Measurements from ENCODE around the gene PYDC2. TPM values are rescaled to one million over a fixed set of nuclear protein-coding genes. Genes with fewer than 3 reads are reported as not detected.

The PYDC2 gene
- total and polyA plus RNA-seq, 10 of the 15 experiments (the other 5 are each of a cell fraction or from before 2014, with no cell fraction given): not detected

- H3K4me3 ChIP-seq: no peak overlapping the region
- no peaks in the 10 kb centered on the region for H3K79me2 ChIP-seq (ENCODE audit: control insufficient read depth, insufficient read depth, low read length)
- H3K27me3 ChIP-seq (replicated peaks in 1 of 2; ENCODE audit: control insufficient read depth in 2 of 2, insufficient read depth in 2 of 2, low read length in 1 of 2): no peaks in the 10 kb centered on the region
- no peaks in the 10 kb centered on the region for H4K20me1 ChIP-seq (ENCODE audit: control insufficient read depth, insufficient read depth)
- H2AFZ ChIP-seq (ENCODE audit: control insufficient read depth, low read depth, low read length): no peak overlapping the region
- no peak overlapping the region for H3K27ac ChIP-seq (ENCODE audit: control insufficient read depth, insufficient read depth)
- no peaks in the 10 kb centered on the region for H3K4me1 ChIP-seq (ENCODE audit: control insufficient read depth, insufficient read depth, low read length)
- intact Hi-C loops (cut with micrococcal nuclease; ENCODE audit: unreplicated experiment): no loop called here
- SMC1A ChIA-PET (ENCODE audit: uncharacterized antibody, unreplicated experiment): no interaction called here
- CTCF ChIA-PET: no interaction called here
- DNase-seq (ENCODE audit: low read depth, low spot score) (no peak), FAIRE-seq (no peak), ATAC-seq (no peak)
- WGBS (ENCODE audit: insufficient coverage, insufficient replicate concordance, low lambda C conversion rate, missing lambda C conversion rate): 0% methylated on average over 1 of the region's 1 CpG
- no peaks in the 10 kb centered on the region for H3K36me3 ChIP-seq (ENCODE audit: control insufficient read depth in 2 of 2, insufficient read depth in 2 of 2, low read length in 1 of 2)
- H3K4me2 ChIP-seq (ENCODE audit: control insufficient read depth, insufficient read depth): no peak overlapping the region
- H3K9ac ChIP-seq (ENCODE audit: control insufficient read depth, insufficient read depth, low read length): no peak overlapping the region
- RAD21 ChIA-PET (ENCODE audit: unreplicated experiment): no interaction called here
- in situ Hi-C loops (cut with MboI): no loop called here
- POLR2A ChIA-PET: no interaction called here
- no TSS peak for BruUV-seq (replicated peaks)
- H3K9me3 ChIP-seq (replicated peaks; ENCODE audit: control insufficient read depth, insufficient read depth, low read length): no peaks in the 10 kb centered on the region
- TF ChIP-seq BRCA1 (IDR thresholded peaks at IDR 0.05; ENCODE audit: low read depth, low read length) (no peak), NFYB (IDR thresholded peaks at IDR 0.05; ENCODE audit: insufficient read depth, low read depth, low read length) (no peak), PAX8 (IDR thresholded peaks at IDR 0.05) (no peak), ZNF384 (IDR thresholded peaks at IDR 0.05; ENCODE audit: borderline replicate concordance, low read depth, low read length) (no peak), MEF2B (IDR thresholded peaks at IDR 0.05; ENCODE audit: partially characterized antibody, poor library complexity, severe bottlenecking) (no peak), EP300 (IDR thresholded peaks at IDR 0.05; ENCODE audit: borderline replicate concordance in 1 of 2, control insufficient read depth in 1 of 2, low read depth in 2 of 2, low read length in 2 of 2) (no peak), CEBPZ (IDR thresholded peaks at IDR 0.05; ENCODE audit: low read depth, low read length) (no peak), PRDM15 (CRISPR knock-in tag; IDR thresholded peaks at IDR 0.05) (no peak), ZSCAN29 (IDR thresholded peaks at IDR 0.05) (no peak), TCF7 (IDR thresholded peaks at IDR 0.05; ENCODE audit: borderline replicate concordance) (no peak), SRF (IDR thresholded peaks at IDR 0.05; ENCODE audit: low read depth in 2 of 2, low read length in 2 of 2) (no peak)
Observed at GRCh38 chr3:191449256-191449655, 11.7 kb upstream of the PYDC2 start.

Measured in GM12878 (cell line).